AG09319 (cell line): ENCODE measurements around the gene ARHGAP31.
A peak's percentile ranks its signal among the peaks of the same experiment; 100 is the strongest.

ENCODE experiments used
- DNase-seq: peaks from one replicate; pipeline ENCODE4 v3.0.0-alpha.2; 2010; ENCODE audit warnings: low read depth; ENCODE audit errors: extremely low read depth
- CTCF ChIP-seq: IDR thresholded peaks from 2 replicates; pipeline ENCODE4 v1.5.1; 2011; ENCODE audit warnings: low read depth, mild to moderate bottlenecking, inconsistent platforms, low read length, moderate library complexity

Gene ARHGAP31

DNA sequence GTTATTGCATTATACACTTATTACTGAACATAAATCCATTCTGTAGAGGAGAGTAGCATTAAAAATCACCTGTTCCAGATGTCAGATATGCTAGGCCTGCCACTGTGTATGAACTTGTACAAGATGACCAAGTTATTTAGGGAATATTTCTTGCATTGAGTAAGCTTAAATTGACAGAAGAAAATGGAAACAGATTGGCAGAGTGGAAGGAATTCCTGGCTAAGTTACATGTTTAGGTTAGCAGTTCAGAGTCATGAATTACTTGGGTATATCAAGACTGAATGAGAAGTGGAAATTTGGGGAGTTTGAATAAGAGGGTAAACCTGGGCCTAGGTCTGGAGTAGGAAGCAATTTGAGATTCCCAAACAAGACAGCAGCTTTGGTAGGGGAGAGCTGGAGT is 44.6 kb downstream of the ARHGAP31 start:
- no peak for TF ChIP-seq CTCF
- peak; percentile 11 for DNase-seq

GRCh38 chr3:119340014-119340413 is 45.8 kb downstream of the ARHGAP31 start:
- no peak for TF ChIP-seq CTCF
- DNase-seq: no peak

DNA sequence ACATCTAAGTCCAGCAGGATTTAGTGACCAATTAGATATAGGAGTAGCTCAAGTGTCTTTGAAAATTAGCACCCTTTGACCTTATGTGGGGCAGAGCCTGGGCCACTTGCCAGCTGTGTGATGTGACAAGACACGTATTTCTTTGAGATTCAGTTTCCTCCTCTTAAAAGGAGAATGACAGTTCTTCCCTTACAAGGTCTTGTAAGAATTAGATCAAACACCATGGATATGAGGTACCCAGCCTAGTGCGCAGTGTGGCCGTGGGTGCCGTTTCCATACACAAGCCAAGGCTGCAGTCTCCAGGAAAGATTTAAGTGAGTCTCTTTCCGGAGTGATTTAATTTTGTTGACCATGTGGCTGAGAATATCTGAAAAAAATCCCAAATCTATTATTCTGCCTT is 46.3 kb downstream of the ARHGAP31 start:
- DNase-seq: no peak
- TF ChIP-seq CTCF: no peak

GRCh38 chr3:119342176-119342575 is 48.0 kb downstream of the ARHGAP31 start:
- DNase-seq: peak; percentile 31

DNA sequence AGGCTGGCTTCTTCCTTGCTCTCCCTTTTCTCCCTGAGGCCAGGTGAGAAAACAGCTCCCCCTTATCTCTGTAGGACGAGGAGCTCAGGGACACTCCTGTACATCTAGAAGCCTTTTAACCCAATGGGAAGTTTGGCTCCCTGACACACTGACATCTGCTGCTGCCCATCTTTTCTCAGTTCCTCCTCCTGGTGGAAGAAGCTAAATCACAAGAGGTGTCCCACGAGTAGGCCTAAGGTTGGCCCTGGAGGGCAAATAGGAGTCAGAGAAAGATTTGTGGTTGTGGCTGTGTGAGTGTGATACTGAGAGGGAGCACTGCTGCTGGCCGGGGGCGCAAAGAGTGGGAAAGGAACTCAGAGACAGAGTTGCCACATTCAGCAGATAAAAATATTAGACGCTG is 49.5 kb downstream of the ARHGAP31 start:
- DNase-seq: no peak
- no peak for TF ChIP-seq CTCF

More at GRCh38 chr3:119342176-119342575, 48.0 kb downstream of the ARHGAP31 start:
- TF ChIP-seq CTCF: no peak

- no peak for DNase-seq
- no peak for TF ChIP-seq CTCF
Observed at GRCh38 chr3:119346076-119346496, 51.9 kb downstream of the ARHGAP31 start.

DNA sequence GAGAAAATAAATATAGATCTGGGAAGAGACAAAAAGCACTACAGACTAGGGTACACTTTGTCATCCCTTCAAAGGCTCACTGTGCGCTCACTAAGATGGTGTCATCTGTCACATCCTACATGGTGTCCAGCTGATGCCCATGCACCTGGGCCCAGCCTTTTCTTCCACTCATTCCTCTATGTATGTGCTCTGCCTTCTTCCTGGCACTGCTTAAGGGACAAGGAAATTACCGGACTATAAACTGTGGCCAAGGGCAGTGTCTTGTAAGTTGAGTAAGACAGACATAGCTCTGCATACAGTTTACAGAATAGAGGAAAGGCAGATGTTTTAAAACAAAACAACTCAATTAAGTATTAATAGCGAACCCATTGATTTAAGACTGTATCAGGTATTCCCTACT is 52.9 kb downstream of the ARHGAP31 start:
- no peak for DNase-seq
- TF ChIP-seq CTCF: no peak
